Urothelium cell line (cell line): Measurements from ENCODE around the gene ZGRF1.
"Not testable (repeated sequence)": the region's sequence is repeated elsewhere in the genome, so short reads cannot be mapped to it uniquely, and the experiment has no call there.

Experiments
- DNase-seq: peaks from one replicate; pipeline ENCODE4 v3.0.0; 2011; ENCODE audit warnings: low spot score, mixed read lengths
- FAIRE-seq: peaks from 2 replicates; lab custom pipeline; 2011; peaks lifted over from hg19 to GRCh38; lab: Jason Lieb, UNC

Gene ZGRF1

GRCh38 chr4:112642526-112642925 lies 5.8 kb upstream of the ZGRF1 start:
- no peak for DNase-seq
- no peak for FAIRE-seq

- no peak for FAIRE-seq
Measured at GRCh38 chr4:112637552-112637866, 800 bp upstream of the ZGRF1 start.

GRCh38 chr4:112633477-112634235 lies 3.1 kb downstream of the ZGRF1 start:
- FAIRE-seq (no peak), DNase-seq (peak; percentile 7)

More at GRCh38 chr4:112637552-112637866, 800 bp upstream of the ZGRF1 start:
- peak; percentile 4 for DNase-seq

- DNase-seq (no peak), FAIRE-seq (no peak)
Measured at GRCh38 chr4:112626228-112626627, 10.5 kb downstream of the ZGRF1 start.

GRCh38 chr4:112616984-112617383 lies 19.7 kb downstream of the ZGRF1 start:
- FAIRE-seq, result no peak
- DNase-seq, result no peak

GRCh38 chr4:112612814-112613213 lies 23.9 kb downstream of the ZGRF1 start:
- not testable (repeated sequence) for FAIRE-seq

GRCh38 chr4:112604589-112604988 lies 32.1 kb downstream of the ZGRF1 start:
- FAIRE-seq, result no peak

More at GRCh38 chr4:112612814-112613213, 23.9 kb downstream of the ZGRF1 start:
- DNase-seq, result not testable (repeated sequence)

GRCh38 chr4:112594993-112595392 lies 41.7 kb downstream of the ZGRF1 start:
- FAIRE-seq, result no peak
- DNase-seq, result no peak

More at GRCh38 chr4:112604589-112604988, 32.1 kb downstream of the ZGRF1 start:
- DNase-seq, result peak; percentile 49

GRCh38 chr4:112593438-112594133 lies 43.1 kb downstream of the ZGRF1 start:
- DNase-seq (no peak), FAIRE-seq (no peak)

- DNase-seq, result no peak
- no peak for FAIRE-seq
Measured at GRCh38 chr4:112592717-112593116, 44.0 kb downstream of the ZGRF1 start.

GRCh38 chr4:112591593-112591992 lies 45.1 kb downstream of the ZGRF1 start:
- DNase-seq, result no peak
- FAIRE-seq, result no peak

GRCh38 chr4:112589206-112589605 lies 47.5 kb downstream of the ZGRF1 start:
- DNase-seq, result peak; percentile 10
- FAIRE-seq, result no peak

- DNase-seq, result no peak
- no peak for FAIRE-seq
Measured at GRCh38 chr4:112585977-112586736, 50.6 kb downstream of the ZGRF1 start.

GRCh38 chr4:112567536-112567935 lies 69.2 kb downstream of the ZGRF1 start:
- FAIRE-seq, result no peak

GRCh38 chr4:112564706-112565270 lies 71.9 kb downstream of the ZGRF1 start:
- DNase-seq, result no peak
- no peak for FAIRE-seq

More at GRCh38 chr4:112567536-112567935, 69.2 kb downstream of the ZGRF1 start:
- DNase-seq, result no peak

- DNase-seq (no peak), FAIRE-seq (no peak)
Measured at GRCh38 chr4:112563431-112564200, 73.1 kb downstream of the ZGRF1 start.

GRCh38 chr4:112562254-112562879 lies 74.3 kb downstream of the ZGRF1 start:
- no peak for DNase-seq

GRCh38 chr4:112560084-112560483 lies 76.6 kb downstream of the ZGRF1 start:
- no peak for FAIRE-seq
- no peak for DNase-seq

More at GRCh38 chr4:112562254-112562879, 74.3 kb downstream of the ZGRF1 start:
- no peak for FAIRE-seq

GRCh38 chr4:112559053-112559452 lies 77.7 kb downstream of the ZGRF1 start:
- DNase-seq (no peak), FAIRE-seq (no peak)
